Measurements from ENCODE around the gene INO80.

INO80 gene

GRCh38 chr15:41072013-41072412 is 44.1 kb downstream of the INO80 start:
- Histone ChIP-seq H3K9ac (ENCODE audit: insufficient read length) (no peak overlapping the region), H3K4me3 (no peak overlapping the region), H3K27ac (no peak overlapping the region), H3K36me3 (ENCODE audit: insufficient read depth, low read length) (peaks cover 87% of the 10 kb centered on the region), H3K9me3 (ENCODE audit: low read depth, low read length) (no peaks in the 10 kb centered on the region)
- no peak for DNase-seq (ENCODE audit: low read depth, low spot score)
- no peak for TF ChIP-seq FOXP2 (optimal IDR thresholded peaks at IDR 0.05; ENCODE audit: control extremely low read depth, extremely low read length, insufficient read depth)

GRCh38 chr15:41066516-41066915 is 49.6 kb downstream of the INO80 start:
- Histone ChIP-seq H3K4me3 (no peak overlapping the region), H3K27ac (no peak overlapping the region), H3K36me3 (ENCODE audit: insufficient read depth, low read length) (peaks cover 90% of the 10 kb centered on the region), H3K9ac (ENCODE audit: insufficient read length) (no peak overlapping the region), H3K9me3 (ENCODE audit: low read depth, low read length) (peaks cover 3% of the 10 kb centered on the region; the same call in 1 of the 2 replicates)
- TF ChIP-seq EZH2 (IDR thresholded peaks at IDR 0.05) (no peak), FOXP2 (optimal IDR thresholded peaks at IDR 0.05; ENCODE audit: control extremely low read depth, extremely low read length, insufficient read depth) (no peak), POLR2AphosphoS5 (IDR thresholded peaks at IDR 0.05; ENCODE audit: borderline replicate concordance, low read depth, low read length) (no peak)
- no peak for DNase-seq (ENCODE audit: low read depth, low spot score)

GRCh38 chr15:41061667-41062066 is 54.4 kb downstream of the INO80 start:
- no peak overlapping the region for H3K27ac ChIP-seq
- no peak overlapping the region for H3K9ac ChIP-seq (ENCODE audit: insufficient read length)
- H3K36me3 ChIP-seq (ENCODE audit: insufficient read depth, low read length), result peaks cover 90% of the 10 kb centered on the region
- peaks cover 3% of the 10 kb centered on the region; the same call in 1 of the 2 replicates for H3K9me3 ChIP-seq (ENCODE audit: low read depth, low read length)
- TF ChIP-seq EZH2 (IDR thresholded peaks at IDR 0.05), result no peak
- TF ChIP-seq FOXP2 (optimal IDR thresholded peaks at IDR 0.05; ENCODE audit: control extremely low read depth, extremely low read length, insufficient read depth), result no peak
- H3K4me3 ChIP-seq, result no peak overlapping the region
- no peak for DNase-seq (ENCODE audit: low read depth, low spot score)

GRCh38 chr15:41060505-41060904 is 55.6 kb downstream of the INO80 start:
- DNase-seq (ENCODE audit: low read depth, low spot score), result no peak
- Histone ChIP-seq H3K36me3 (ENCODE audit: insufficient read depth, low read length) (peaks cover 91% of the 10 kb centered on the region), H3K9ac (ENCODE audit: insufficient read length) (no peak overlapping the region), H3K4me3 (no peak overlapping the region), H3K27ac (no peak overlapping the region), H3K9me3 (ENCODE audit: low read depth, low read length) (peaks cover 3% of the 10 kb centered on the region; the same call in 1 of the 2 replicates)
- no peak for TF ChIP-seq EZH2 (IDR thresholded peaks at IDR 0.05)
- no peak for TF ChIP-seq POLR2AphosphoS5 (IDR thresholded peaks at IDR 0.05; ENCODE audit: borderline replicate concordance, low read depth, low read length)
- TF ChIP-seq FOXP2 (optimal IDR thresholded peaks at IDR 0.05; ENCODE audit: control extremely low read depth, extremely low read length, insufficient read depth), result no peak

GRCh38 chr15:41056810-41057209 is 59.3 kb downstream of the INO80 start:
- no peak overlapping the region for H3K9ac ChIP-seq (ENCODE audit: insufficient read length)
- H3K27ac ChIP-seq, result no peak overlapping the region
- H3K9me3 ChIP-seq (ENCODE audit: low read depth, low read length), result no peaks in the 10 kb centered on the region
- no peak for DNase-seq (ENCODE audit: low read depth, low spot score)
- TF ChIP-seq POLR2AphosphoS5 (IDR thresholded peaks at IDR 0.05; ENCODE audit: borderline replicate concordance, low read depth, low read length), result no peak
- no peak for TF ChIP-seq FOXP2 (optimal IDR thresholded peaks at IDR 0.05; ENCODE audit: control extremely low read depth, extremely low read length, insufficient read depth)
- no peak for TF ChIP-seq EZH2 (IDR thresholded peaks at IDR 0.05)
- H3K36me3 ChIP-seq (ENCODE audit: insufficient read depth, low read length), result peaks cover 89% of the 10 kb centered on the region
- no peak overlapping the region for H3K4me3 ChIP-seq

GRCh38 chr15:41055706-41056105 is 60.4 kb downstream of the INO80 start:
- no peak for DNase-seq (ENCODE audit: low read depth, low spot score)
- Histone ChIP-seq H3K4me3 (no peak overlapping the region), H3K27ac (no peak overlapping the region), H3K36me3 (ENCODE audit: insufficient read depth, low read length) (peaks cover 86% of the 10 kb centered on the region), H3K9ac (ENCODE audit: insufficient read length) (no peak overlapping the region), H3K9me3 (ENCODE audit: low read depth, low read length) (no peaks in the 10 kb centered on the region)
- TF ChIP-seq FOXP2 (optimal IDR thresholded peaks at IDR 0.05; ENCODE audit: control extremely low read depth, extremely low read length, insufficient read depth) (no peak), POLR2AphosphoS5 (IDR thresholded peaks at IDR 0.05; ENCODE audit: borderline replicate concordance, low read depth, low read length) (no peak), EZH2 (IDR thresholded peaks at IDR 0.05) (no peak)

DNA sequence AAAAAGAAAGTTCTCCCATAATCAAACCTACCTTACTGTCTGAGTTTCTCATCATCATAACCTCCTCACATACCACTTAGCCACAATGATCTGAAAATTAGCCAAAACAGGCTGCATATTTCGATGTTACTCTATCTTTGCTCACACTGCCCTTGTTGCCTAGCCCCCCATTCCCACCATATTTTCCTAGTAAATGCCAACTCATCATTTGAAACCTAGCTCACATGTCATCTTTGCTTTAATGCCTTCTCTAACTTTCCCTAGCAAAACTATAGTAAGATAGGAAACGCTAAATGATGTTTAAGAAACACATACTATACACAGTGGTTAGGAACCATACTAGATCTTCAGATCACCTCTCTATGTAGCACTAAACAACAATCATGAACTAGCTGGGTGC is 64.9 kb downstream of the INO80 start:
- H3K27ac ChIP-seq, result no peak overlapping the region
- no peaks in the 10 kb centered on the region for H3K9me3 ChIP-seq (ENCODE audit: low read depth, low read length)
- DNase-seq (ENCODE audit: low read depth, low spot score), result no peak
- no peak overlapping the region for H3K4me3 ChIP-seq
- H3K36me3 ChIP-seq (ENCODE audit: insufficient read depth, low read length), result peaks cover 89% of the 10 kb centered on the region
- H3K9ac ChIP-seq (ENCODE audit: insufficient read length), result no peak overlapping the region
- no peak for TF ChIP-seq EZH2 (IDR thresholded peaks at IDR 0.05)
- TF ChIP-seq FOXP2 (optimal IDR thresholded peaks at IDR 0.05; ENCODE audit: control extremely low read depth, extremely low read length, insufficient read depth), result no peak
- no peak for TF ChIP-seq POLR2AphosphoS5 (IDR thresholded peaks at IDR 0.05; ENCODE audit: borderline replicate concordance, low read depth, low read length)

DNA sequence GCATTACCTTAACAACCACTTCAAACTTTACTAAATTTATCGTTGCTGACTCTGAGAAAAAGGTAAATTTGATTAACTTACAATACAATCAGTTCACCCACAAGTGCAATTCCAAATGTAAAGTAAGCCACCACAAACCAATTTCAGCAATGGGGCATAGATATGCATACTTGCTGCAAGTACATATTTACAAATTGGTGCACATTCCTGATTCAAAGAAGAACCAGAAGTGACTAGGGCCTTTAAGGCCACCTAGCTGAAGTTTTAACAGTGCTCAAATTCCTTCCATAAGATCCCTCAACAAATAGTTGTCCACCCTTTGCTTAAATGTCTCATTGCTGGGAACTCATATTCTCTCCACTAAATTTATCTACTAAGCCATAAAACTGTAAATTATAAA is 67.2 kb downstream of the INO80 start:
- no peak for DNase-seq (ENCODE audit: low read depth, low spot score)
- Histone ChIP-seq H3K9ac (ENCODE audit: insufficient read length) (no peak overlapping the region), H3K9me3 (ENCODE audit: low read depth, low read length) (no peaks in the 10 kb centered on the region), H3K27ac (no peak overlapping the region), H3K36me3 (ENCODE audit: insufficient read depth, low read length) (peaks cover 81% of the 10 kb centered on the region), H3K4me3 (no peak overlapping the region)
- no peak for TF ChIP-seq FOXP2 (optimal IDR thresholded peaks at IDR 0.05; ENCODE audit: control extremely low read depth, extremely low read length, insufficient read depth)
- no peak for TF ChIP-seq EZH2 (IDR thresholded peaks at IDR 0.05)
- no peak for TF ChIP-seq POLR2AphosphoS5 (IDR thresholded peaks at IDR 0.05; ENCODE audit: borderline replicate concordance, low read depth, low read length)

GRCh38 chr15:41048397-41048796 is 67.7 kb downstream of the INO80 start:
- no peaks in the 10 kb centered on the region for H3K9me3 ChIP-seq (ENCODE audit: low read depth, low read length)
- no peak for TF ChIP-seq POLR2AphosphoS5 (IDR thresholded peaks at IDR 0.05; ENCODE audit: borderline replicate concordance, low read depth, low read length)
- TF ChIP-seq EZH2 (IDR thresholded peaks at IDR 0.05), result no peak
- no peak for TF ChIP-seq FOXP2 (optimal IDR thresholded peaks at IDR 0.05; ENCODE audit: control extremely low read depth, extremely low read length, insufficient read depth)
- H3K9ac ChIP-seq (ENCODE audit: insufficient read length), result no peak overlapping the region

More at GRCh38 chr15:41048397-41048796, 67.7 kb downstream of the INO80 start:
- DNase-seq (ENCODE audit: low read depth, low spot score), result no peak
- H3K27ac ChIP-seq, result 0 out of 2 replicates have a peak overlapping the region, but pooled peaks have one; percentile 8
- H3K36me3 ChIP-seq (ENCODE audit: insufficient read depth, low read length), result peaks cover 77% of the 10 kb centered on the region
- H3K4me3 ChIP-seq, result no peak overlapping the region
